ENCODE measurements around the gene ZSWIM3. TPM values are rescaled to one million over a fixed set of nuclear protein-coding genes. Genes with fewer than 3 reads are reported as not detected.
A peak's percentile ranks its signal among the peaks of the same experiment; 100 is the strongest.

ZSWIM3 gene
- total and polyA plus RNA-seq, 2 of the 13 experiments (the other 11 are each of a cell fraction or from before 2014, with no cell fraction given), result 5.2 to 5.8 TPM

GRCh38 chr20:45898285-45898684 lies 40.9 kb downstream of the ZSWIM3 start:
- H3K27ac ChIP-seq (ENCODE audit: extremely low read length, insufficient read depth, low read length), result no peak overlapping the region
- POLR2A ChIA-PET, result interaction anchor here (0.9 to 4.7 kb wide), 5 partner anchors 11 to 38 kb away, joined by 3 to 24 read pairs (median 4); partner anchors contain the start of gene PCIF1
- FAIRE-seq, result no peak

More at GRCh38 chr20:45898285-45898684, 40.9 kb downstream of the ZSWIM3 start:
- Histone ChIP-seq H3K36me3 (replicated peaks in 1 of 2; ENCODE audit: control insufficient read depth in 1 of 2, insufficient read depth in 2 of 2, low read length in 2 of 2) (peaks cover 45 to 52% of the 10 kb centered on the region in 2 experiments), H3K9ac (ENCODE audit: insufficient read depth, low read depth, low read length) (no peak overlapping the region), H3K4me3 (replicated peaks in 1 of 3; ENCODE audit: insufficient read depth in 1 of 3, low read depth in 2 of 3, low read length in 3 of 3) (no peak overlapping the region), H4K20me1 (ENCODE audit: insufficient read depth, low read length) (no peaks in the 10 kb centered on the region), H3K4me1 (ENCODE audit: insufficient read depth, low read length) (no peaks in the 10 kb centered on the region; the same call in 1 of the 2 replicates), H3K79me2 (ENCODE audit: insufficient read depth, low read length) (no peaks in the 10 kb centered on the region), H2AFZ (ENCODE audit: low read length) (no peak overlapping the region), H3K27me3 (ENCODE audit: control insufficient read depth in 1 of 2, insufficient read depth in 2 of 2, low read length in 2 of 2) (no peaks in the 10 kb centered on the region), H3K9me3 (ENCODE audit: low read length) (no peaks in the 10 kb centered on the region), H3K4me2 (ENCODE audit: low read depth, low read length) (no peak overlapping the region)
- CTCF ChIA-PET (ENCODE audit: low intra/inter-chr PET ratio, low total read pairs), result no interaction called here
- DNase-seq (ENCODE audit: low spot score), result no peak
- 94% methylated on average over 12 of the region's 12 CpGs for WGBS (ENCODE audit: low lambda C conversion rate)
- ATAC-seq, result peak; percentile 6; the same call in 1 of the 3 replicates
- intact Hi-C loops (cut with micrococcal nuclease; ENCODE audit: unreplicated experiment) (no loop called here), in situ Hi-C loops (cut with HindIII; ENCODE audit: extremely low pct_ligation_motif_present, low pct_unique_long_range_greater_than_20kb) (no loop called here)
- TF ChIP-seq ZBTB38 (CRISPR knock-in tag; IDR thresholded peaks at IDR 0.05), result no peak
- TF ChIP-seq ZFP90 (CRISPR knock-in tag; IDR thresholded peaks at IDR 0.05; ENCODE audit: borderline replicate concordance), result no peak
- TF ChIP-seq ARNTL (CRISPR knock-in tag; IDR thresholded peaks at IDR 0.05), result no peak
- no peak for TF ChIP-seq ZNF460 (CRISPR knock-in tag; IDR thresholded peaks at IDR 0.05; ENCODE audit: borderline replicate concordance)
- TF ChIP-seq RBFOX2 (IDR thresholded peaks at IDR 0.05; ENCODE audit: low read depth, low read length), result 0 out of 2 replicates have a peak, but pooled peaks have one; percentile 18
- no peak for TF ChIP-seq DNMT3B (CRISPR knock-in tag; conservative IDR thresholded peaks at IDR 0.05)
- TF ChIP-seq ZNF552 (CRISPR knock-in tag; IDR thresholded peaks at IDR 0.05; ENCODE audit: borderline replicate concordance), result no peak
- no peak for TF ChIP-seq TFE3 (CRISPR knock-in tag; IDR thresholded peaks at IDR 0.05)
- no peak for TF ChIP-seq ZNF253 (CRISPR knock-in tag; IDR thresholded peaks at IDR 0.05; ENCODE audit: borderline replicate concordance)
- peak; percentile 68 for TF ChIP-seq AGO2 (optimal IDR thresholded peaks at IDR 0.05; ENCODE audit: low read depth, low read length)
- BruUV-seq (replicated peaks), result no TSS peak

Data from HepG2 (cell line).